HG03342 (cell line): ENCODE data around the gene SULF2.

ENCODE experiments used
- ATAC-seq: cut with Tn5 transposase; IDR thresholded peaks from one replicate; pipeline ENCODE4 v1.9.1; 2021; ENCODE audit warnings: mild to moderate bottlenecking, moderate library complexity; ENCODE audit not compliant: unreplicated experiment

Gene SULF2

GRCh38 chr20:47672886-47673670 lies 112.2 kb downstream of the SULF2 start:
- no peak for ATAC-seq

DNA sequence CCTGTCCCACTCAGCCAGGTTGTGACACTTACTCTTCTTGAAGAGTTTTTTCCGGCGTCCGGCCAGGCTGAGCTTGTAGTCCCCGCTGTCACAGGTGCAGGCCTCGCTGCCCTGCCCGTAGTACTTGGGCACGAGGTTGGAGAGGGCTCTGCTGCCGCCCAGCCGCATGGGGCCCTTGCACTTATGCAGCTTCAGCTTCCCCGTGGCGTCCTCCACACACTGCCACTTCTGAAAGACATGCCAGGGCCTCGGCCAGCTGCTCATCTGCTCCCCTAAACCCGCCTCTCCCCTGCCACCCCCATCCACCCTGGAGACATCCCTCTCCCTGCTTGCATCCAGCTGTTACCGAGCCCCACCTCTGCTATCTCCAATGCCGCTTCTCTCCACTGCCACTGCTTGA lies 113.1 kb downstream of the SULF2 start:
- no peak for ATAC-seq

DNA sequence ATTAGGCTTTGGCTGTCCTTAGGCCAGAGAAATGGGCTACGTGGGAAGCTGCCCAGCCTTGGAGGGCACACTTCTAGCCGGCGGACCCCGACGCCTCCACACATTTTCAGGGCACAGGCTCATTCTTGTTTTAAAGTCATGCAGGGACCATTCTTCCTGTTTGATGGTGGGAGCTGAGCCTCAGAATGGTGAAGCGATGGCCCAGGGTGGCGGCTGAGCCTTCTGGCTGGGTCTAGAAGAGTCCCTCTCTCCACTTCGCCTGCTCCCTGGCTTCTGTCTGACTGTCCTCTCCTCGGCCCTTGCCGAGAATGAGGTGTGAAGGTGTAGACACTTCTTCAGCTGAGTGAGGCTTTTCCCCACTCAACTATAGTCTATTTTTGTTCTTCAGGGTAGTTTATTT lies 114.4 kb downstream of the SULF2 start:
- ATAC-seq, result no peak

DNA sequence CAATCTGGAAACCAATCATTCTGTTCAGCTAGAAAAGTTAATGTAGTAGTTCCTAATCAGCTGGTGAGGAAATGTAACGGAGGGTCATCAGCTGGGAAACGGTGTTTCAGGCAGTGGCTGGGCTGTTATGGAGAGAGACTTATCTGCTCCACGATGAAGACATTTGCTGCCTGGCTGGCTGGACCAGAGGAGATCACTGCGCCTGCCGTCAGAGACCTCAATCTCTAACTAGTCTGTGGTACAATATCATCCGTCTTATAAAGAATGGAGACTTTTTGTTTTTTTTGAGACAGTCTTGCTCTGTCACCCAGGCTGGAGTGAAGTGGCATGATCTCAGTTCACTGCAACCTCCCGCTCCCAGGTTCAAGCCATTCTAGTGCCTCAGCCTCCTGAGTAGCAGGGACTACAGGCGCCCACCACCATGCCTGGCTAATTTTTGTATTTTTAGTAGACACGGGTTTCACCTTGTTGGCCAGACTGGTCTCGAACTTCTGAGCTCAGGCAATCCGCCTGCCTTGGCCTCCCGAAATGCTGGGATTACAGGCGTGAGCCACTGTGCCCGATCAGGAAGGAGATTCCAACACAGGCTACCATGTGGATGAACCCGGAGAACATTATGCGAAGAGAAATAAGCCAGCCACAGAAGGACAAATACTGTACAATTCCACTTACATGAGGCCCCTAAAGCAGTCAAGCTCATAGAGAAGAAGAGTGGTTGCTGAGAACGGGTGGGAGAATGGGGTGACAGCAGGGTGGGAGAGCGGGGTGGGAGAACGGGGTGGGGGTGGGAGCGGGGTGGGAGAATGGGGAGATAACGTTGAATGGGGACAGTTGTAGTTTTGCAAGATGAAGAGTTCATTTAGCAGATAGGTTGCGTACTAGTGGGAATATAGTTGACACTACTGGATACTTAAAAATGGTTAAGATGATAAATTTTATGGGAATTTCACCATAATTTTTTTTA lies 115.1 kb downstream of the SULF2 start:
- no peak for ATAC-seq

GRCh38 chr20:47669489-47669888 lies 115.8 kb downstream of the SULF2 start:
- ATAC-seq, result no peak

DNA sequence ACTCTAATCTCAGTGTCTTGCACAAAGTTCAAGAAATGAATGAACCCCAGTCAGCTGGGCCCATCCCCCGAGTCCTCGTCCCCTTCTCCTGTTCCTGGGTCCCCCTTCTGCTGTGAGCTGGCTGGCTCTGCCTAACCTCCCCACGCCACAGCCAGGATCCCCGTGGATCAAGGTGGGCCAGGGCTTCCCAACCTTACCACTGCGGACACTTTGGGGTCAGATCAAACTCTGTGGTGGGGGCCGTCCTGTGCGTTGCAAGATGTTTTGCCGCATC lies 116.2 kb downstream of the SULF2 start:
- no peak for ATAC-seq

DNA sequence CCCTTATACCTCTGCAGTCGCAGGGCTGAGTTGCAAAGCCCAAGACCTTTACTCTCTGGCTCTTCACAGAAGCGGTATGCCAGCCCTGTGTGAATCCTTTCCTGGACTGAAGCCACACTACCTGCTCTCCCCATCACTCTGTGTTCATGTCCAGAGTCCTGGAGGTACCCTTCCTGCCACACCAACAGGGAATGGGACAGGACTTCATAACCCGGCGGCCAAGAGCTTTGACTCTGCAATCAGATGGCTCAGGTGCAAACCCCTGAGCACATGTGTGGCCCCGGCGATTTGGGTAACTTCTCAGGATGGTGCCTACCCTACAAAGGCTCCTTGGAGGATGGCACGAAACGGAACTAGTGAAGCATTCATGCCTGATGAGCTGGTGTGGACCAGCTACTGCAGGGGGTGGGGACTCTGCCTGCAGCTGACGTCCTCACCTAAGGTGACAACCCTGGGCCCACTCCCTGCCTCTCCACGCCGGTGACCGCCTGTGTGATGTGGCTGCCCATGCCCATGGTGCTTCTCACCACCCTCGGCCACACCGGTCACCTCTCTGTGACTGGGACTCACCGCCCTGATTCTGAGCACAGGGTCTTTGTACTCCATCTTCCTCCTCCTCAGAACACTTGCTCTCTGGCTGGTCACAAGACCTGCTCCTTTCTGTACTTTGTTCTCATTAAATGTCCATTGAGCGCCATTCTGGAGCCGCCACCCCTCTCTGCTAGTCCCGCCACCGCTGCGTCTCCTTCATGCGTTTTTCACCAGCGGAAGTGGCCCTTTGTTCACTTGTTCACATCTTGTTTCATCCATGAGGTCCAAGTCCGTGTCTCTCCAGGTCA lies 116.7 kb downstream of the SULF2 start:
- ATAC-seq, result no peak

GRCh38 chr20:47667531-47668312 lies 117.6 kb downstream of the SULF2 start:
- ATAC-seq, result no peak

GRCh38 chr20:47667086-47667485 lies 118.2 kb downstream of the SULF2 start:
- no peak for ATAC-seq

DNA sequence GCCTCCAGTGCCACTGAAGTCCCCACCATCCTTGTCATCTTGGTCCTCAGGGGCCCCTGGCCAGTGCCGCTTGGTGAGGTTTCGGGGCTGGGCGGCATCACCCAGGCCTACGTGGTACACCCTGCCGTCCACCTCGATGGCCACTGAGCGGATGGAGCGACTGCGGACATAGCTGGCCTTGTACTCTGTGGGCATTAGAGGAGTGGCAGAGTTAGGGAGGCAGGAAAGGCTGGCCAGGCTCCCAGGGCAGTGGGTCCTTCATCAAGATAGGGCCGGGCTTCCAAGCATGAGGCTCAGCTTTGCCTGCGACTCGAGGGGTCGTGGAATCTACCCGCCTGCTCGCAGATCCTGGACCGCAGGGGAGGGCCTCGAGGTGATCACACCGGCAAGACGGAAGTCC lies 119.0 kb downstream of the SULF2 start:
- ATAC-seq, result no peak

DNA sequence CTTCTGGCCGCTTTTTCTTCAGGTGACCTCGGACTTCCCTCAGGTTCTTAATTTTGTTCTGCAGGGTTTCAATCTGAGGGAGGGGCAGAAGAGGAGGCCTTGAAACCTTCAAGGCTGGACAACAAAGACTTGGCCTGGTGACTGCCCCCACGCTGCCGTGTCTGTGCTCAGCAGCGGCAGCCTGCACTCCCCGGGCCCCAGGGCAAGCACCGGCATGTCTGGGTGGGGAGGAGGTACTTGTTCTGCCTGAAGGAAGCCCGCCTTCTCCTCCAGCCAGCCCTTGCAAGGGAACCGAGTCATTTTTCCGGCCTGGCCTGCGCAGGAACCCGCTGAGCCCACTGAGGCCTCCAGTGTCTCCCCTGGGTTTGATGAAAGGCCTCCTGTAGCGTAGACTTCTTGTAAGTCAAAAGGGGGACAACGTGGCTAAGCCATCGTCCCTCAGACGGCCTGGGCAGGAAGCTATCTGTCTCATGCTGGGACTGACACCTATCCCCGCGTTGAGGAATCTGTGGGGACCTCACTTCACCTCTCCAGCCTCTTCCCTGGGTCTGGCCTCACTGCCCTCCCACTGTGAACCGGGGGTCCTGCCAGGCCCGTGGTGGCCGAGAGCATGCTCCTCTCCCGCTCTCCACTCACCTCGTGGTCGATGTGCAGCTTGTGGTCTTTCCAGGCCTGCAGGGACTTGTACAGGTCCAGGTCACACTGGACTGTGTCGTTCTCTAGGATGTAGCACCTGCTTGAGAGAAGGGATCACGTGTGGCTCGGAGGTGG lies 119.9 kb downstream of the SULF2 start:
- no peak for ATAC-seq

DNA sequence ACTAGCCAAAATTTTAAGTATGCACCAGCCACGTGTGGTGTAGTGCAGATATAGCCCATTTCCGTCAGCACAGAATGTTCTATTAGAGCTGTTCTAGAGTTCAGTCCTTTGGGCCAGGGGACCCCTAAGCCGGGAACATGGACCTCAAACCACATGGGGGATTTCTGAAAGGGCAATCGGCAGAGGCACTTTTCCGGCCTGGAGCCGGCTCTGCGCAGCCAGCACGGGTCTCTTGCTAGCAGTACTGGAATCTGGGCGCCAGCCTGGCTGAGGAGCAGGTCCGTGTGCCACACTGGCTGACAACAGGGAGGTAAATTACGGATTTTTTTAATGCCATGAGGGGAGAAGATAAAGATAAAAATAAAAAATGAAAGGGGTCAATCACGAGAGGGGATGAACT lies 120.5 kb downstream of the SULF2 start:
- ATAC-seq, result no peak

DNA sequence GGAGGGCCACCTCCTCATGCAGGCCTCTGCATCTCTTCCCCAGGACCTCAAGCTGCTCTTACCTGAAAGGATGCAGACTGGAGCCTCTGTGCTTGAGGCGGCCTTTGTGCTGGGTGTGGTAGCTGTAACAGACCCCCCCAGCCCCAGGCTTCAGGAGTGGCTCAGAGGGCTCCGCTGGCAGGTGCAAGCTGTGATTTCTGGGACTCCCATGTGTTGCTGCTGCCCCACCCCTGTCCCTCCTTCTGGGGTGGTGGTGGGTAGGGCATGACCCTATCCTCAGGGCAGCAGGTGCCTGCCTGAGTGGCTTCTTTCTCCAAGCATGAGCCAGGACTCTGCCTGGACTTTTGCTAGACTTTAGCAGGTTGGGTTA lies 121.2 kb downstream of the SULF2 start:
- no peak for ATAC-seq

- ATAC-seq, result no peak
Observed at GRCh38 chr20:47663354-47664067, 121.8 kb downstream of the SULF2 start.

- ATAC-seq, result no peak
Observed at GRCh38 chr20:47662483-47663353, 122.6 kb downstream of the SULF2 start.

DNA sequence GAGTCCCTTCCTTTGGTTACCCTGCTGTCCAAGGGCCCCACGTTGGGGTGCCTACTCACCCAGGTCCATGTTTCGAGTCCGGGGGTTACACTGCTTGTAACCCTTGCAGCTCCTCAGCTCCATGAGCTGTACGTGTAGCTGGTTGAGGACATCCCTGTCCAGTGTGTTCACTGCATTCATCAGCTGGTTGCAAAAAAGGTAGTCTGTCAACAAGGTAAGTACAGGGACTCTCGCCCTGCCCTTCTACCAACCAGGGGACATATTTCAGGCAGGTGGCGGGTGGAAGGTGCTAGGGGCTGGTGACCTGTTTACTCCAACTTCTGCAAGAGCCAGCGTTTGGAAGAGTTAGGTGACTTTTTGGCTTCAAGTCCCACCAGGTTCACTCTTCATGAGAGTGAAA lies 123.6 kb downstream of the SULF2 start:
- no peak for ATAC-seq

- no peak for ATAC-seq
Observed at GRCh38 chr20:47660983-47661700, 124.1 kb downstream of the SULF2 start.

GRCh38 chr20:47660602-47660905 lies 124.7 kb downstream of the SULF2 start:
- no peak for ATAC-seq
